Tibial nerve (tissue), 3 donors: ENCODE results near the gene SEMA6A.

Experiments
- CTCF ChIP-seq, 5 experiments: fragments of 200-600 bp in 3 of 5; fragments of 450-650 bp in 2 of 5; sonication (generic) in 3 of 5; IDR thresholded peaks; one replicate each; pipeline ENCODE4 v1.5.1; 2016 to 2019; ENCODE audit warnings: antibody characterized with exemption in 5 of 5, mild to moderate bottlenecking in 3 of 5, moderate library complexity in 2 of 5
- POLR2A ChIP-seq, 2 donors: fragments of 450-650 bp; IDR thresholded peaks; one replicate each; pipeline ENCODE4 v1.6.1; 2017; ENCODE audit warnings: antibody characterized with exemption in 2 of 2, mild to moderate bottlenecking in 2 of 2, moderate library complexity in 2 of 2

GRCh38 chr5:116480894-116481510 lies 93.6 kb downstream of the SEMA6A start:
- TF ChIP-seq CTCF (IDR thresholded peaks at IDR 0.05) (no peak), POLR2A (IDR thresholded peaks at IDR 0.05) (no peak)
